Mucosa of gallbladder (tissue), 1 donor: ENCODE results near the gene ZNF79. TPM values are rescaled to one million over a fixed set of nuclear protein-coding genes. Genes with fewer than 3 reads are reported as not detected.

Source experiments
- DNase-seq: peaks from one replicate; pipeline ENCODE4 v3.0.0-alpha.2; 2020; ENCODE audit warnings: low spot score
- total RNA-seq: library from RNA; stranded (reverse); gene quantifications from one replicate; pipeline ENCODE4 v1.2.1, GENCODE V29; 2021
- donor health status: DM: no; HTN: no; CAD: no.

The ZNF79 gene
- total RNA-seq, 1 donor from 2014 or later, result 7.6 TPM

DNA sequence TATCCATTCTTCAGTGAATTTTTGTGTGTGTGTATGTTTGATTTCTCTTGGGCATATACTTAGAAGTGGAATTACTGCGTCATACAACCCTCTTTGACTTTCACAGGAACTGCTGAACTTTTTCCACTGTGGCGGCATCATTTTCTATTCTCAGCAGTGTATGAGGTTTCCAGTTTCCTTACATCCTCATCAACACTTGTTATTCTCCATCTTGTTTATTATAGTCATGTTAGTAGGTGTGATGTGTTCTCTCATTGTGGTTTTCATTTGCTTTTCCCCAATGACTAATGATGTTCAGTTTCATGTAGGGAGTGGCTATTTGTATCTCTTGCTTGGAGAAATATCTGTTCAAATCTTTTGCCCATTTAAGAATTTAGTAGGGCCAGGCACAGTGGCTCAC is 2.6 kb downstream of the ZNF79 start:
- no peak for DNase-seq

DNA sequence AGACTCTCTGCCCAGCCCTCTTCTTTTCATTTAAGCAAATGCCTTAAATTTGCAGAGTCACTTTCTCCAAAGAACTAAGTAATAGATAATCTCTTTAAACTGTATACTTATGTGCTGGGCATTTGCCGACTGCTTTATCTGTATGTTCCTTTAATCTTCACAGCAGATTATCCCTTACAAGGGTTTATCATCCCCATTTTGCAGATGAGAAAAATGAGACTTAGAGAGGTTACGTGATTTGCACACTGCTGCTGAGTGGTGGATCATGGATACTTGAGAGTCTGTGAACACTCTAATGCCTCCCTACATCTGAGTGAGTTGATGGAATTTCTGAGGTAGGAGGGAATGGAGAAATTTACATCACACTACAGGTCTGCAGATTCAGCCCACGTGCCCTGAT is 4.2 kb downstream of the ZNF79 start:
- no peak for DNase-seq

DNA sequence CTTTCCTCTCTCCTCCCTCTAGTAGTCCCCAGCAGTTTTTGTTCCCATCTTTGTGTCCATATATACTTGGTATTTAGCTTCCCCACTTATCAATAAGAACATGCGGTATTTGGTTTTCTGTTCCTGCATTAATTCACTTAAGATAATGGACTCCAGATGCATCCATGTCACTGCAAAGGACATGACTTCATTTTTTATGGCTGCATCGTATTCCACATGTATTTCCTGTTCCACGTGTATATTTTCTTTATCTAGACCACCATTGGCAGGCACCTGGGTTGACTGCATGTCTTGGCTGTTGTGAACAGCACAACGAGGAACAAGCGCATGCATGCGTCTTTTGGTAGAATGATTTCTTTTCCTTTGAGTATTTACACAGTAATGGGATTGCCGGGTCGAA is 6.2 kb downstream of the ZNF79 start:
- DNase-seq, result no peak

DNA sequence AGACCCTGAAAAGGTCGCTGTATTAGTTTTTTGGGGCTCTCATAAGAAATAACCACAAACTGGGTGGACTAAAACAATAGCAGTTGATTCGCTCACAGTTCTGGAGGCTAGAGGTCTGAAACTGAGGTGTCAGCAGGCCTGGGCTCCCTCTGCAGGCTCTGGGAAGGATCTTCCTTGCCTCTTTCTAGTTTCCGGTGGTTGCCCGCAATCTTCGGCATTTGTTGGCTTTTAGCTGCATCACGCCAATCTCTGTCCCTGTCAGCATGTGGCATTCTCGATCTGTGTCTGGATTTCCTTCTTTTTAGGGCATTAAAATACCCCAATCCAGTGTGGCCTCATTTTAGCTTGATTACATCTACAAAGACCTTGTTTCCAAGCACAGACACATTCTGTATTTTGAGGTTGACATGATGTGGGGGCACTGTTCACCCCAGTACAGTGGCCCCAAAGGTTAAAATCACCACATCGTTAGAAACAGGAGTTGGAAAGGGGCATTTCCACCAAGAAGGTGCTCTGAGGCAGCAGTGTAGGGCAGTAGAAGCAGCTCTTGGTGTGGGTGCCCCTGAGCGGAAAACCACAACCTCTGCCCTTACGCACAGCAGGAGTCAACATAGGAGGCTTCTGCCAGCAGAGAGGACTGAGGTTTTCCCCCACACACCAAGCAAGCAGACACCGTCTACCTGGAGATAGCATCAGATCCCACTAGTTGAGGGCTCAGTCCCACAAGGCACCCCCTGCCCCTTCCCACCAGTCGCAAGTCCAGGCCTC is 13.5 kb downstream of the ZNF79 start:
- DNase-seq, result no peak

DNA sequence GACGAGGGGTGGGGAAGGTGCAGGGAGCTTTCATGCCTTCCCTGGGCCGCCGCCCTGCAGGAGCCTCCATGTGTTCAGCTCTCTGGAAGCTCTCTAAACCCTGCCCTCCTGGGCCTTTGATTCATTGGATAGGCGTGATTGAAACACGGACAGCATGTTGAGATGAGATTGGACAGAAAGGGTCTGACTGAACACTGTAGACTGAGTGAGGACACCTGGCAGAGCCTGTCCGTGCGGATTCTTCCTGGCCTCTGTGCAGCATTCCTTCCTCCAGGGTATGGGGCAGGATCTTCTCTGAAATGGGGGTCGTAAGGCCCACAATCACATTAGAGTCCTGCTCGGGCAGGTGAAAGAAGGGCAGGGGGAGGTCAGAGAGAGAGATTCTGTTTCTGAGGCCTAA is 14.2 kb downstream of the ZNF79 start:
- no peak for DNase-seq

DNA sequence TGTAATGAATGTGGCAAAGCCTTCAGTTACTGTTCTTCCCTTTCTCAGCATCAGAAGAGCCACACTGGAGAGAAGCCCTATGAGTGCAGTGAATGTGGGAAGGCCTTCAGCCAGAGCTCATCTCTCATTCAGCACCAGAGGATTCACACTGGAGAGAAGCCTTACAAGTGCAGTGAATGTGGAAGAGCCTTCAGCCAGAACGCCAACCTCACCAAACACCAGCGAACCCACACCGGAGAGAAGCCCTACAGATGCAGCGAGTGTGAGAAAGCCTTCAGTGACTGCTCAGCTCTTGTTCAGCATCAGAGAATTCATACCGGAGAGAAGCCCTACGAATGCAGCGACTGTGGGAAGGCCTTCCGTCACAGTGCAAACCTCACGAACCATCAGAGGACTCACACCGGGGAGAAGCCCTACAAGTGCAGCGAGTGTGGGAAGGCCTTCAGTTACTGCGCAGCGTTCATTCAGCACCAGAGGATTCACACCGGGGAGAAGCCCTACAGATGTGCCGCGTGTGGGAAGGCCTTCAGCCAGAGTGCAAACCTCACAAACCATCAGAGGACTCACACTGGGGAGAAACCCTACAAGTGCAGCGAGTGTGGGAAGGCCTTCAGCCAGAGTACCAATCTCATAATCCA is 20.2 kb downstream of the ZNF79 start:
- no peak for DNase-seq

DNA sequence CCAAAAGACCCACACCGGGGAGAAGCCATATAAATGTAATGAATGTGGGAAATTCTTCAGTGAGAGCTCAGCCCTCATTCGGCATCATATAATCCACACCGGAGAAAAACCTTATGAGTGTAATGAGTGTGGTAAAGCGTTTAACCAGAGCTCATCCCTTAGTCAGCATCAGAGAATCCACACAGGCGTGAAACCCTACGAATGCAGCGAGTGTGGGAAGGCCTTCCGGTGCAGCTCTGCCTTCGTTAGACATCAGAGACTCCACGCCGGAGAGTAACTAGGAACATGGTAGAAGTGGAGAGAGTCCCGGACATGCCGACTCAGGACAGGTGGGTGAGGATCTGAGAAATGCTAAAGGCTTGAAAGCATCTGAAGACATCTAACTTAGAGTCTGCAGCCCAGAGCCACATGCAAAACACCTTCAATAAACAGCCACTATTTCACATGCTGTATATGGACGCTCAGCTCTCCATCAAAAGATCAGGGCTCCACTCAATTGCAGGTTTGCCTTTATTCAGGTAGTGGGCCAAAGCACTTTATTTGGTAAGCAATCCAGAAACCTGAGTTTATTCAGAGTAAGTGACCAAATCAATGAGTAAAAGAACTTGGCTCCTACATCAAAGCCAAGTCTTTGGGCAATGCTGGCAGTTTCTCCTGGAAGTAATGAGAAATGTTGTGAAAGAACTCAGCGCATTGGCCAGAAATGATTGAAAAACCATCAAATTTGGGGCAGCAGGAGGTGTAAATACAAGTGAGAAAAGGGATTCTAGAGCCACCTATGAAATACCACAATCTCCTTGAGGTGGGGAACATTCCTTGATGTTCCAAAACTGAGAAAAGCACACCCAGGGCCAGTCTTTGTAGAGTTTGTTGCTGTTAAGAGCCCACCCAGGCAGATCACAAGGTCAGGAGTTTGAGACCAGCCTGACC is 21.0 kb downstream of the ZNF79 start:
- DNase-seq, result no peak

DNA sequence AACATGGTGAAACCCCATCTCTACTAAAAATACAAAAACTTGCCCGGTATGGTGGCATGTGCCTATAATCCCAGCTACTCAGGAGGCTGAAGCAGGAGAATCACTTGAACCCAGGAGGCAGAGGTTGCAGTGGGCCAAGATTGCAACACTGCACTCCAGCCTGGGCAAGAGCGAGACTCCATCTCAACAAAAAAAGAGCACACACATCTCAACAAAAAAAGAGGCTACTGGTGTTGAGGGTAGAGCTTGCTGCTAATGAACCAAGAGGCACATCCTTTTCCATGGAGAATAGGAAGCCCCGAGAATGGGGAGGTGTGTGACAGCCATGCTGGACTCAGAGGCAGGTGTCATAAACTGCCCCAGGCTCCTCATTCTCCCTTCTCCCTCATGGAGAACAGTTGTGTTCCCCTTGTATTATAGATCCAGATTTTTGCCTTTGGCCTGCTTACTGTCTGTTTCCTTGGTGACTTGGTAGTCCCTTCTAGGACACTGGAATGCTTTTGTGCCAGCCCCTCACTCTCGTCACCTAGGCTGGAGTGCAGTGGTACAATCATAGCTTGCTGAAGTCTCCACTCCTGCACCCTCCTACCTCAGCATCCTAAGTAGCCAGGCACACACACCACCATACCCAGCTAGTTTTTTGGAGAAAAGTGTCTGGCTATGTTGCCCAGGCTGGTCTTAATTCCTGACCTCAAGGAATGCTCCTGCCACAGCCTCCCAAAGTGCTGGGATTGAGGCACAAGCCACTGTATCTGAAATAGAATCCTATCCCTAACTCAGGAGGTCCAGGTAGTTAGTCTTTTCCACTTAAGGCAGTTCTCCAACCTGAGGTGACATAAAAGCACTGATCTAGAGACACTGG is 21.9 kb downstream of the ZNF79 start:
- DNase-seq, result no peak

DNA sequence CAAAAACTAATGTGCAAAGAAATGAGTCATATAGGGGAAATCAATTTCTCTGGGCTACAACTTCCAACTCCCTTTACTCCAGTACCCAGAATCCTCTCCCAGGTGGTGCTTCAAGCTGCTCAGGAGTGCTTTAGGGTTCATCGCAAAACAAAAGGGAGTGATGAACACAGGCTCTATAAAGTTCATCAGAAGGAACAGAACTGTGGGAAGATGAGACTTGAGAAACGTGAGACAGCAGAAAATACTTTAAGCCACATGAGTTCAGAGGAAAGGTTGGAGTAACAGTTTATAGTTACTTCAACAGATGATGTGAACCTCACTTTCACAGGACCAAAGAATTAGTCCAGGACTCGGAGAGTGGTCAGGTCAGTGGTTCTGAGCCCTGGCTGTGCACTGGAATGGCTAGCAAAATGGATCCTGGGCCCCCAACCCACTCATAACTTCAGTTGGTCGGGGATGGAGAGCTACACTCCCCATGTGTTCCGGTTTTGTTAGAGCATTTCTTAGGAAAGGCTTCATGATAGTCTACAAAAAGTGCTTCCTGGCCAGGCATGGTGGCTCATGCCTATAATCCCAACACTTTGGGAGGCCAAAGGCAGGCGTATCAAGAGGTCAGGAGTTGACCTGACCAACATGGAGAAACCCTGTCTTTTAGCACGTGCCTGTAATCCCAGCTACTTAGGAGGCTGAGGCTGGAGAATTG is 22.7 kb downstream of the ZNF79 start:
- DNase-seq, result no peak

DNA sequence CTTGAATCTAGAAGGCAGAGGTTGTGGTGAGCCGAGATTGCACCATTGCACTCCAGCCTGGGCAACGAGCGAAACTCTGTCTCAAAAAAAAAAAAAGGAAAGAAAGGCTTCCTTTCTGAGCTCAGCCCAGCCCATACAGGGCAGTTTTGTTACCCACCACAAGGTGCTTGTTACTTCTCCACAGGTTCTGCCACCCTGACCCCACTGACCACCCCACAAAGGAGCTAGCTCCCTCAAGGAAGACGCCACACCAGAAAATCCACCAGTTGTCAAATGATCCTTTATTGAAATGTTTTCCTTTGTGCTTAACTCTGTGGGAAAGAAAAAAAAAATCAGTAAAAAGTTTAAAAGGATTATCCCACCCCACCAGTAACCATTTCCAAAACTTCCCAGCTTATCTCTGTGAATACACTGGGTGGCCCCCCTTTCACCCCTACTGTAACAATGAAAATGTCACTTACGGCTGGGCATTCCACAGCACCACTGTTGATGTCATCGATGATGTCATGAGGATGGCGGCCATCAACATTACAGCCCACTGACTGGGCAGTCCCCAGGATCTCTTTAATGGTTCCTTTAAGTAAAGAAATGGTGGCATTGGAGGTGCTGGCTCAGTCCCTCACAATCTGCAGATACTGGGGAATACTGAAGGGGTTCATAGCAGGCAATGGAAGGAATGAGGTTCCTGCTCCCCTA is 23.4 kb downstream of the ZNF79 start:
- DNase-seq, result no peak

DNA sequence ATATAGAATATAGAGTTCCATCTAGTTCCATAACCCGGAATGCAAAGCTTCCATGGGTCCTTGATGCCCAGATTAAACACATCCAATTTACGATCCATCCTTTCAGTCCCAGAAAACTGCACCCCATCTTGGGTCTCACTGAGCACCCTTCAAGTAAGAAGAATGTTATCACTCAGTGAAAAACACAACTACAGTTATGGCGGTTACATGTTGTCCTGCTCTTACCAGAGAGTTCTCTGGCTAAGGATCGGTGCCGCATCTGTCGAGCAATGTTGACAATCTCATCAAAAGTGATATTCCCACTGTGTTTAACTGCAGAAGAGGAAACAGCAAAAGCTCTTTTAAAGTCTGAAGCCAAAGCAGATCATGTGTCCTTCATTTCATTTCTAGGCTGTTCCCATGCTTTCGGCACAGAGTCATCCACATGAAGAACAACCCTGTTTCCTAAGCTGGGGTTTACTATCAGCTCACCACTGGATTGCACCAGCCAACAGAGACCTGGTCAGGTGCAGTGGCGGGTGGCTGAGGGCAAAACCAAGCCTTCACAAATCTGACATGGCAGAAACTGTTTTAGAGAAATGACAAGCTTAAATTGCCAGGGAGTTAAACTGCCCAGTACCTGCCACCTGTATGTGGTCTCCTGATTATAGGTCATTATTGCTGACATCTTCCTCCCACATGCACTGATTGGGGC is 24.1 kb downstream of the ZNF79 start:
- no peak for DNase-seq

DNA sequence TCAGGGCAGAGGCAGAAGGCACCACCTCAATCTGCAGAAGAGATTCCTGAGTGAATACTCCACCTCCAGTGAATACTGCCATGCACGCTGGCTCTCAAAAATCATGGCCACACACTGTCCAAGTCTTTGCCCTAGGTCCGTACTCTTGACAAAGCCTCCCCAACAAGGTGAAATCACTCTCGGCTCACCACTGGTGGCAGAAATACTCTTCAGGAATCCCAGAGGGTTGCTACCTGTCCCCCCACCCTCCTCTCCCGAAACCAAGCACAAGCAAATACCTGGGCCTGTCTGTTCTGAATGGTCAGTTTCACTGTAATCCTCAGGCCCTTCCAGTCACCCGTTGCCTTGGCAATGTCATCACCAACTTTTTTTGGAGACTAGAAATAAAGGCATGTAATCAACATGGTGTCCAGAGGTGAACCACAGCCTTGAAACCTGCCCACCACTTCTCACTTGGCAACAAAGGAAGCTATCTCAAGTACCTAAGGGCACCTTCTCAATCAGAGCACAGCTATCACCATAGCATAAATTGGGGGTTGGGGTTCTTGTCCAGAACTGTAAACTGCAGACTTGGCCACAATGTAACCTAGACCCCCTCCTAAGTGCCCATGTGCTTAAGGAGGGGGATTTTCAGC is 25.3 kb downstream of the ZNF79 start:
- DNase-seq, result no peak

DNA sequence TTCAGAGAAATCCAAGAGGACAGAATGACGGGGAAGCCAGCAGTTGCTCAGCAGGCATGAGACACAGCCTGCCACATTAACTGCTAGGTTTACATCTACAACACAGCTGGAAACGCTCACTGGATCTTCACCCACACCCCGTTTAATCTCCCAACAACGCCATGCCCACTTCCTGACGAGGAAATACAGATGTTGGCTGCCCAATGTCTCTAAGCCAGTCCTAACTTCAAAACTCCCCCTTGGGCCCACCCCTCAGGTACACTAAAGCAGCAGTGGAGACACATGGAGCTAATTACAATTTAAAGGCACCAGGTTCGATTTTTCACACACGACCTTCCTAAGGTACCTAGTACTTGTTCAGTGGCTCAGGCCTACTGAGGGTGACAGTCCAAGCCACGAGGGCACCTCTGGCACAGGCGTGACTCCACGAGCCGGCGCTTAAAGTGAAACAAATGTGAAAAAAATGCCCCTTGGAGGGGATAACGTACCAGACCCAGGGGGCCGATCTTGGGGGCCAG is 26.1 kb downstream of the ZNF79 start:
- DNase-seq, result peak; percentile 19

DNA sequence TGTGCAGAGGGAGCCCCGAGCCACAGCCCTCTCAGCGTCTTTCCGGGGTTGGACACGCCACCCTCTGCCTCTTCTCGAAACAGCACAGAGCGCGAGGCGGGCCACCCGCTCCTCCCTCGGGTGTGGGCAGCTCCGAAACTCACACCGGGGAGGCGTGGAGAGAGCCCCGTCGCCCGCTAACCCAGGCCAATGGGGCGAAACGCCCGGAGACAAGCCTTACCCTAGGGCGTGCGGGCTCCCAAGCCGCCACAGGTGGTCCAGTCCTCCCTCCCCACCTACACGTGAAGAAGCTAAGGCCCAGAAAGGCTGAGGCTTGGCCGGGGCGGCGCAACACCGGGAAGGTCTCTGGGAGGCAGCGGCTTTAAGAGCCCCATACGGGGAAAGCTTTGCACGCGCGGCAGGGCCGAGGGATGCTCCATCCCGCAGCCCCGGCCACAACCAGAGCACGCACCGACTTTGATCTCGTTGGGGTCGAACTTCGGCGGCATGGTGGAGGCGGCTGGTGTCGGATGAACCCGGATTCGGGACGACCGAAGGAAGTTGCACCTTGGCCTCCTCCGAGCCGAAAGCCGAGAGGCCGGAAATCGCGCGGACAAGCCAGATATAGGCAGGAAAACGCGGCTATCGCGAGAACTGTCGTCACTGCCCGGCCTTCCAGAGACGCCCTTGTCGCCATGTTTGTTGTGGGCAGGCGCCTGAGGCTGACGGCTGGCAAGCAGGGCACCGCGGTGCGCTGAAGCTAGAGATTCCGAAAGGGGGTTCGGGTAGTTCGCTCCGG is 26.8 kb downstream of the ZNF79 start, which contains the start of the genes LRSAM1 and RPL12:
TSS of gene LRSAM1 (plus strand) at position 681 of the 778 bp plus-strand sequence. CDS start 3,018 bp downstream, outside the sequence.
TSS of gene RPL12 (minus strand) at position 577 of the 778 bp plus-strand sequence. CDS start at position 488, 89 bp downstream.
- peak; percentile 98 for DNase-seq

DNA sequence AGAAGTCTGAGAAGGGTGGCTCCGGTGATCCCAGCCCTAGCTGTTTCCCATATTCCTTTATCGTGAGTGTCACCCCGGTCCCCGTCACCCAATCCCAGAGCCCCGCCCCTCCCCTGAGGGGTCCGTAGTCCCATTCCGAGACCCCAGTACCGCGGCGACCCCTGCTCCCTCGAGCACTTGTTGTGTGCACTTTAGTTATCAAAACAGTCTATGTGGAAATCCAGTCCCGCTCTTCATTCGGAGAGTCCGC is 27.4 kb downstream of the ZNF79 start:
- no peak for DNase-seq

DNA sequence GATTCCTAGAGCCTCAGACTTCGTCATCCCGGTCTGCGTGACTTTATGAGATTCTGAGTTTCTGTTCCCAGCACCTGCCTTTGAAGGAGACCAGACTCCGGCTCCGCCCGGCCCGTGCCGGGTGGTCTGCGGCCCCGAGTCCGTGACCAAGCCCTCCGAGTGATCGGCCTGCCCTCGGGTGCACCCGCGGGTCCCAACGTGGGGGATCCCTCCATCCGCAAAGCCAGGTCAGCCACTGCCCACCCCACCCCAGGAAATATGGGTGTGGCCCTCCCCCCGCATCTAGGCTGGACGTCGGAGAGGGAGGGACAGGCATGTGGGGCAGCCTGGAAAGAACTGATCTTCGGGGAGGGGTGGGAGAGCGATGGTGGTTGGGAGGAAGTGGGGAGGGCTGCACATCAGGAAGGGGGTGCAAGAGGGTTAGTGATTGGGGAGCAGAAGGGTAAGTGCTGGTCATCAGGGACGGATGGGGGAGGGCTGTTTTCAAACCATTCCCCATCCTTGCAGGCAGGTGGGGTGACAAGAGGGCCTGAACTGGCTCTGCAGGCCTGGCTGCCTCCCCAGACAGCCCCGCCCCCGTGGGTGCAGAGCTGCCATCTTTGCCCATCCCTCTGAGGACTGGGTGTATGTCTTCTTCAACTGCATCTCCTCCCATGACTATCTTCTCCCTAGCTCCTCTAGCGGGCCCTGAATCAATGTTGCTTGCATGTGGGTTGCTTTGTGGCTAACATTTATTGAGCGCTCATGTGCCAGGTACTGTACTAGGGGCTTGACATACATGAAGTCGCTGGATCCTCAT is 27.9 kb downstream of the ZNF79 start:
- peak; percentile 16 for DNase-seq

DNA sequence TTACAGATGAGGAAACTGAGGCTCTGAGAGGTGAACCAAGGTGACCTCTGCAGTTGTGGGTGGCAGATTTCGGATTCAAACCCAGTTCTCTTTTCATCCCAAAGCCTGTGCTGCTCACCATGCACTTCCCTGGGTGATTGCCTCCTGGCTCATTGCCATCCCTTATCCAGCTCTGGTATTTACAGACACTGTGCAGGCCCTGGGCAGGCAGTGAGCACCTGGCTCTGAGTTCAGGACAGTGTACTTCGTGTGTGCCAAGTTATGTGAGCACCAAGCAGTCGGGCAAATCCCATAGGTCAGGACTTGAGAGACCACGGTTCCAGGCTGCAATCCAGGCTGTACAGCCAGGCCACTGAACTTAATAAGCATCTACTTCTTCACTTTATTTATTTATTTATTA is 28.5 kb downstream of the ZNF79 start:
- peak; percentile 65 for DNase-seq
